ENCODE data around the gene SDHAF1.

DNA sequence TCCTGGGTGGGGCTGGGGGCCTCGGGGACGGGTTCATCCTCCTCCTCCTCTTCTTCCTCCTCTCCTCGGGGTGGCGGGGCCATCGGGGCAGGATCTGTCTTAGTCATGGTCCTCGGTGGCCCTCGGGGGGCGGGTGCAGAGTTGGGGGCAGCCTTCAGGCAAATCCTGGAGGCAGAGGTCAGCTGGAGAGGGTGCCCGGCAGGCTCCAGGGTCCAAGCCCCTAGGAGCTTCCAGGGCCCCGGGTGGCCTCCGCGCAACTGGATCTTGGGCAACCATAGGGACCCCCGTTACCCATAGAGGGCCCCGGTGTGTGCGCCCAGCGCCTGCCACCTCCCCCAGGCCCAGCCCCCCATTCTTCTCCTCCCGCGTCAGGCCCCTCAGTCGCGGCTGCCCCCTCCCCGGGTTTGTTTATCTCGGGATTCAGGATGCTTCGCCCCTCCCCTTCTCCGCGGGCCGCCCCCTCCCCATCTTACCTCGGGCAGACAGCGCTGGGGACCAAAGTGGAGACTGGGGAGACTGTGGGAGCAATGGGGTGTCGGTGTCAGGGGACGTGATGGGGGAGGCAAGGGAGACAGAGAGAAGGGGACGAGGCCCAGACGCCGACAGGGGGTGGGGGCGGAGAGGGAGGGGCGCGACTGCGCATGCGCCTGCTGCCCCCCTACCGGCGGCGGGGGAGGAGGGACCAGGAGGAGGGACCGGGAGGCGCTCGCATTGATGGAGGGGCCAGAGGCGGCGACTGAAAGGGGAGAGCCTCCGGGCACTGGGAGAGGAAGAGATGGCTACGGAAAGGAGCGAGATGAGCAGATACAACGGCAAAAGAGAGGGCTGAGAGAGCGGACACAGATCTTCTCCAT, 37.5 kb downstream of the SDHAF1 start, which contains the start of gene CLIP3:
- TF ChIP-seq, protein P1, sequence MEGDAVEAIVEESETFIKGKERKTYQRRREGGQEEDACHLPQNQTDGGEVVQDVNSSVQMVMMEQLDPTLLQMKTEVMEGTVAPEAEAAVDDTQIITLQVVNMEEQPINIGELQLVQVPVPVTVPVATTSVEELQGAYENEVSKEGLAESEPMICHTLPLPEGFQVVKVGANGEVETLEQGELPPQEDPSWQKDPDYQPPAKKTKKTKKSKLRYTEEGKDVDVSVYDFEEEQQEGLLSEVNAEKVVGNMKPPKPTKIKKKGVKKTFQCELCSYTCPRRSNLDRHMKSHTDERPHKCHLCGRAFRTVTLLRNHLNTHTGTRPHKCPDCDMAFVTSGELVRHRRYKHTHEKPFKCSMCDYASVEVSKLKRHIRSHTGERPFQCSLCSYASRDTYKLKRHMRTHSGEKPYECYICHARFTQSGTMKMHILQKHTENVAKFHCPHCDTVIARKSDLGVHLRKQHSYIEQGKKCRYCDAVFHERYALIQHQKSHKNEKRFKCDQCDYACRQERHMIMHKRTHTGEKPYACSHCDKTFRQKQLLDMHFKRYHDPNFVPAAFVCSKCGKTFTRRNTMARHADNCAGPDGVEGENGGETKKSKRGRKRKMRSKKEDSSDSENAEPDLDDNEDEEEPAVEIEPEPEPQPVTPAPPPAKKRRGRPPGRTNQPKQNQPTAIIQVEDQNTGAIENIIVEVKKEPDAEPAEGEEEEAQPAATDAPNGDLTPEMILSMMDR (IDR thresholded peaks at IDR 0.05; ENCODE audit: poor library complexity), result no peak
- TF ChIP-seq EZH2 (IDR thresholded peaks at IDR 0.05; ENCODE audit: borderline replicate concordance) (no peak), EZH2phosphoT487 (IDR thresholded peaks at IDR 0.05; ENCODE audit: low read depth, severe bottlenecking, unreplicated experiment) (no peak)
